GM19324 (cell line): ENCODE measurements around the gene ANKRD63.

Source experiments
- ATAC-seq: cut with Tn5 transposase; IDR thresholded peaks from one replicate; pipeline ENCODE4 v1.9.1; 2021; ENCODE audit warnings: mild to moderate bottlenecking, moderate library complexity; ENCODE audit not compliant: unreplicated experiment, low FRiP score

ANKRD63 gene

GRCh38 chr15:40282869-40283614 lies at the start of gene ANKRD63:
ANKRD63 (minus strand) TSS chr15:40283064; CDS start chr15:40282586, 478 bp downstream.
- ATAC-seq: no peak

DNA sequence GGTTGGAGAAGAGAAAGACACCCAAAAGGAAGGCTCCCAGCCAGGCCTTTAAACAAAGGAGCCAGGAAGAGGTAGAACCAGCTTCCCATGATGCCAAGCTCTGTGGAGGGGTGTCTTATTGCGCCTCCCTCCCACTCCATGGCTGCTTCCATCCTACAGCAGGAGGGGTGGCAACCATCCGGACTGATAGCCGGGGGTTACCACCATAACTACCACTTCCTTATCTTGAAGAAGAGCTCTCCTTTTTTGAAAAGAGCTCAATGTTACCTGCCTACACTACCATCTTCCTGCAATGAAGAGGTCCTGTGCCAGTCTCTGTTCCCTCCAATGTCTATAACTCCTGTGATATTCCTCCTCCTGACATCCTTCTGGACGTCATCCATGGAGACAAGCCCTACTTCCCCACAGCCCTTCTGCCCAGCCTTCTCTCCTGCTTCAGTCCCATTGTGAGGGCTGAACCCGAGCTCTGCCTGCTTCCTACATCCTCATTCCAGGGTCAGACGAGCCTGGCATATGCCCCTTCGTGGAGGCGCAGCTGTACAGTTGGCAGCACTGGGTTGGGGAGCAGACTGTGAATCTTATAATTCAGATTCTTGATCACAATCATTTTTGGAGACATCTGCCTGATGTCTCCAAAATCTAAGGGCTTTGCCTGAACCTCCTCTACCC lies 49.4 kb upstream of the ANKRD63 start:
- ATAC-seq: no peak

- ATAC-seq: no peak
Observed at GRCh38 chr15:40331637-40332036, 48.8 kb upstream of the ANKRD63 start.

- ATAC-seq: no peak
Observed at GRCh38 chr15:40331026-40331425, 48.2 kb upstream of the ANKRD63 start.

DNA sequence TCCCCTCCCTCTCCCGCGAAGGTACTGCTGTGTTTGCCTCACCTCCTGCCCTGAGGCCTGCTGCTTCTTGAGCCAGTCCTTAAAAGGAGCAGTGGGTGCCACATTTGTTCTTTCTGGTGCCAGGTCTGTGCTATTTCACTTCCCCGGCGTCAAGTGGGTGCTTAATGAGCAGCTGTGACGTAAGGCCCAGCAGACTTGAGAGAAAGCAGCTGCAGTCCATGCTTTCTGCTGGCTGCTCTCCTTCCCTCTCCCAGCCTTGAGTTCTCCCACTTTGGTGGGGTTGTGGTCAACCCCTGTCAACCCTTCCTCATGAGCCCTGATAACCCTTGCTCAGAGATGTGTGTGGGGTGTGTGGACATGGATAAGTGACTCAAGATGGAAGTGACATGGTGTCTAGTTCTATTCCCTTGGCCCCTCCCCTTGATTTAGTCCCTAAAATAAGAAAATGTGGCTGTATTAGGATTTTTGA lies 47.5 kb upstream of the ANKRD63 start:
- no peak for ATAC-seq

GRCh38 chr15:40329804-40330203 lies 46.9 kb upstream of the ANKRD63 start:
- ATAC-seq: no peak

DNA sequence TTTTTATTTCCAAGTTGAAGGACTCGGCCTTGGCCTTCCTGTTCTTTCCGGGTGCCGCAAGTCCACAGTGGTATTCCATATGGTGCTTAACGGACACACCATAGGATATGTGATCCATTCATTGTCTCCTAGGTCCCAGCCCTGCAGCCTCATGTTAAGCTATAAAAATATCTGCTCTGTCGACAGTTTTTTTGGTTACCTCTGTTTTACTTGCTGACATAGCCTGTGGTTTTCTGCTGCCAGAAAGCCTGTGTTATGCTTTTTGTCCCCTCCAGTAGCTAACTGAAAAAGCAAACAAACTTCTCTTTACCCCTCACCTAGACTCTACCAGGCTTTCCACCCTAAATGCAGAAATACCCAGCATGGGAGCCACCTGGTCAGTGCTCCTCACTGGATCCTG lies 45.9 kb upstream of the ANKRD63 start:
- ATAC-seq: no peak

GRCh38 chr15:40328176-40328575 lies 45.3 kb upstream of the ANKRD63 start:
- ATAC-seq: no peak

DNA sequence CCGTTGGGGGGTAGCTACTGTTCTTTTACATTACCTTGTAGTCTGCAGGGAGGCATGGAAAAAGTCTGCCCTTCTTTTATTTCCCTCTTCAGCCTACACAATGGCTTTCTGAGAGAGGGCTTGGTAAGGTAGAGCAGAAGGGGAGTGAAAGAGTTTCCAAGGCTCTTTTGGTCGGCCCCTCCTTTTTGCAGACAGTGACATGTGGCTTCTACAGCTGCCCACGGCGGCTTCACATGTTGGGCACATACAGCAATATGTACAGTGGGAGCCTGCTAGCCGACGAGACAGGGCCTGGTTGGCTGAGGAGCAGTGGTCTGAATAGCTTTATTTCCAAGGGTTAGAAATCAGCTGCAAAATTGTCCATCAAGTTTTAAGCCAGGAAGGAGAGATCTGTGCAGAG lies 44.6 kb upstream of the ANKRD63 start:
- no peak for ATAC-seq

DNA sequence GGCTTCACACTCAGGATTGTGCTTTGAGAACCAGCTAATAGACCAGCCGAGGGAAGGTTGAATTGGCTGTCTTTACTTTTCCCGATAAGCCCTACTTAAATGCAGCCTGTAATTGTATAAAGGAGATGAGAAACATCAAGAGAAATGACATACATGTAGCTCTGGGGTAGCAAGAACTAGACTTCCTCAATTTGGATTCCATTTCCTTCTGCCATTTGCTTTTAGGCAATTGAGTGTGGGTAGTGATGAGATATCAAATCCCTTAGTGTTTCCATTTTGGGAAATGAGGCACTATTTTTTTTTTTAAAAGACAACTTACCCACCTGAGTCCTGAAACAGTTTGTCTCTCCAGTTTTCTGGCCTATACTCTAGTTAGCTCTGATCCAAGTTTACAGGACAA lies 42.8 kb upstream of the ANKRD63 start:
- ATAC-seq: no peak

DNA sequence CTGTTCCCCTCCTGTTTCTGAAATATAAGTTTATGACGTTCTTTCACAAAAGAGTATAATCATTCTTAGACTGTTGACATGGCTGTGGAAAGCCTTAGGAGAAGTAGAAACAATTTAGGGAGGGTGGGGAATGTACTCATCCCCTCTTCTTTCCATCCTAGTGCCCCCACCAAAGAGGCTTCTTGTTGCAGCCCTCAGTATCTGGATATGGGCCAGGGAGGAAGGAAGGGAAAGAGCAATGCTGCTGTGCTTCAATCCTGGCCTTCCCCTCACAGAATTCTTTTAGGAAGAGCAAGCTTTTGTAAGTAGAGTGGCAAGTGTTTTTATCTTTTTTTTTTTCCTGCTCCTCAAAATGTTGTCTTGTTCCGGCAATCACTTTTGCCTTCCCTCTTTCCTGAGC lies 42.3 kb upstream of the ANKRD63 start:
- no peak for ATAC-seq

GRCh38 chr15:40323953-40324937 lies 41.4 kb upstream of the ANKRD63 start:
- ATAC-seq: peak; percentile 22

GRCh38 chr15:40323239-40323952 lies 40.5 kb upstream of the ANKRD63 start, which contains the start of gene INAFM2:
INAFM2 (plus strand) TSS chr15:40323692; CDS start chr15:40324056, 364 bp downstream.
- peak; percentile 90 for ATAC-seq

GRCh38 chr15:40322531-40323238 lies 39.8 kb upstream of the ANKRD63 start:
- ATAC-seq: no peak

GRCh38 chr15:40320931-40321371 lies 38.1 kb upstream of the ANKRD63 start:
- no peak for ATAC-seq

DNA sequence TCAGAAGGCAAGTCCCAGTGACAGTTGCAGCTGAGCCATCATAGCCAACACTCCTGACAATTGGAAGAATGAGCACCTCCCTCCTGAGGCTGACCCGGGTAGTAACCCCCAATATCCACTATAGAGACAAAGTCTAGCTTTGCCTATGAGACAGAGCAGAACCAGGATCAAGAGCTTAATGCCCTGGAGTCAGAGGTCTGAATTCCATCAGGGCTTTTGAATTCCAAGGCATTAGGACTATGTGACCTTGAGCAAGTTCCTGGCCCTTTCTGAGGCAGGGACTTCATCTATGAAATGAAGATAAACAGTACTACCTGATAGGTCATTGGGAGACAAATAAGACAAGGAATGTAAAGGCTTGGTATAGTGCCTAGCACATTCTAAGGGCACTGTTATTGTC lies 37.5 kb upstream of the ANKRD63 start:
- ATAC-seq: no peak

DNA sequence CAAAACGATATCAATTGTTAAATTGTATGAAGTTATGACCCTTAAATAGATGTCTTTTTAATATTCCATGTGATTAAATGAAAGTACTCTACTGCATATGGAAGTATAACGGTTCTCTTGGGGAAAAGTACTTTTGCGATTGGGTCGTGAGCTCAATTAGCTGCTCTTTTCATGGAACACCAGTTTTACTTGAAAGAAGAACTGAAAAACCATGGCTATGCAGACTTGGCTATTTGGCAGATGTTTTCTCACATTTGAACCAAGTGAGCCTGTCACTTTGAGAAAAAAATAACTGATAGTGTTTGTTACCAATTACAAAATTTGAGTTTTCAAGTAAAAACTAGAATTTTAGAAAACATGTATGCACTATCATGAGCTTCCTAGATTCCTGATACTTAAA lies 34.7 kb upstream of the ANKRD63 start:
- no peak for ATAC-seq

- ATAC-seq: no peak
Observed at GRCh38 chr15:40316931-40317330, 34.1 kb upstream of the ANKRD63 start.

DNA sequence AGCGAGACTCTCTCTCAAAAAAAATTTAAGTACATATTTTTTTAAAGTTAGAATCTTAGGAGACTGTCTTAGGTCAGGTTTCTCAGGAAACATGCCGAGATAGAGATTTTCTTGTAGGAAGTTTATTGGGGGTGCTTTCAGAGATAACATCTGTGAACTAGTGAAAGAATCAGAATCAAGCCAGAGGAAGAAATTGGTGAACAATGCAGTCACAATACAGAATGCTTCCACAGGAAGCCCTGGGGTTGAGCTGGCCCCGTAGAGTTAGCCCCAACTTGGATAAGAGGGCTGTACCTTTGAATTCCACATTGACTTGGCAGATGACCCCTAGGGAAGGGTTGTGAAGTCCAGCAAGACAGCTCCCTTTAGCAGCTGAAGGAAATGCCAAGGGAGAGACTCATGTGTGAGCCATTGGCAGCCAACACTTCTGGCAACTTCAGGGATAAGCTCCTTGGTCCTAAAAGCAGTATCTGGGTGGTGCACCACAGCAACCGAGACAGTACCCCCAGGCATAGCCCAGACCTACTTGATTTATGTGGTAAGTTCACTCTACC lies 31.9 kb upstream of the ANKRD63 start:
- no peak for ATAC-seq
